Hepatocyte (in vitro differentiated cells): Measurements from ENCODE around the gene ZMYND8. TPM values are rescaled to one million over a fixed set of nuclear protein-coding genes. Genes with fewer than 3 reads are reported as not detected.

Experiments used
- DNase-seq: peaks from one replicate; pipeline ENCODE4 v3.0.0-alpha.2; 2016; ENCODE audit warnings: low spot score
- H2AFZ ChIP-seq: fragments of 200-600 bp; sonication (generic); 2 replicates; pipeline ENCODE4 v1.6.0; 2016; ENCODE audit warnings: antibody characterized with exemption, mild to moderate bottlenecking
- H3K27ac ChIP-seq: fragments of 200-600 bp; sonication (generic); 2 replicates; pipeline ENCODE4 v1.5.1; 2016; ENCODE audit warnings: mild to moderate bottlenecking
- H3K27me3 ChIP-seq: fragments of 200-600 bp; sonication (generic); 2 replicates; pipeline ENCODE4 v1.6.1; 2016
- H3K36me3 ChIP-seq: fragments of 200-600 bp; sonication (generic); replicated peaks from 2 replicates; pipeline ENCODE4 v1.5.1; 2016; ENCODE audit warnings: low read depth; ENCODE audit not compliant: insufficient read depth
- H3K4me1 ChIP-seq: fragments of 200-600 bp; sonication (generic); 2 replicates; pipeline ENCODE4 v1.5.1; 2016; ENCODE audit warnings: mild to moderate bottlenecking, moderate library complexity; ENCODE audit not compliant: insufficient read depth
- H3K4me2 ChIP-seq: fragments of 200-600 bp; sonication (generic); 2 replicates; pipeline ENCODE4 v1.6.0; 2016
- H3K4me3 ChIP-seq: fragments of 200-600 bp; sonication (generic); 2 replicates; pipeline ENCODE4 v1.5.1; 2016; ENCODE audit warnings: mild to moderate bottlenecking
- H3K79me2 ChIP-seq: fragments of 200-600 bp; sonication (generic); 2 replicates; pipeline ENCODE4 v1.6.0; 2017; ENCODE audit warnings: mild to moderate bottlenecking
- H3K9me2 ChIP-seq: fragments of 200-600 bp; sonication (generic); replicated peaks from 2 replicates; pipeline ENCODE4 v1.6.0; 2017; ENCODE audit warnings: mild to moderate bottlenecking; ENCODE audit not compliant: insufficient read depth
- H3K9me3 ChIP-seq: fragments of 200-600 bp; sonication (generic); 2 replicates; pipeline ENCODE4 v1.5.1; 2016; ENCODE audit warnings: low read depth, mild to moderate bottlenecking
- H4K20me1 ChIP-seq: fragments of 200-600 bp; sonication (generic); 2 replicates; pipeline ENCODE4 v1.6.0; 2016; ENCODE audit warnings: mild to moderate bottlenecking; ENCODE audit not compliant: insufficient read depth, poor library complexity, severe bottlenecking
- EZH2 ChIP-seq: fragments of 200-600 bp; sonication (generic); IDR thresholded peaks from 2 replicates; pipeline ENCODE4 v1.6.1; 2016; ENCODE audit warnings: antibody characterized with exemption, mild to moderate bottlenecking, borderline replicate concordance
- EZH2phosphoT487 ChIP-seq: fragments of 200-600 bp; sonication (generic); IDR thresholded peaks from one replicate; pipeline ENCODE4 v1.6.1; 2018; ENCODE audit warnings: antibody characterized with exemption, mild to moderate bottlenecking, low read depth, moderate library complexity; ENCODE audit not compliant: unreplicated experiment, severe bottlenecking
- WGBS: methylation state at CpG from one replicate; pipeline ENCODE4 v1.1.6; 2016; ENCODE audit warnings: low lambda C conversion rate; ENCODE audit errors: missing lambda C conversion rate; 5-methylcytosine and 5-hydroxymethylcytosine counted together
- polyA plus RNA-seq: library from polyadenylated mRNA; unstranded; fragments of >200 nt; fragmentation: Nextera tagmentation; extraction: Ambion mirVana; gene quantifications from 2 replicates; pipeline ENCODE4 v1.2.1, GENCODE V29; 2016
- total RNA-seq: library from RNA; depleted of rRNA; stranded (reverse); fragments of >200 nt; gene quantifications from 2 replicates; pipeline ENCODE4 v1.2.3, GENCODE V29; 2014
- TF ChIP-seq, protein P1 (sequence below): fragments of 200-600 bp; sonication (generic); IDR thresholded peaks from 2 replicates; pipeline ENCODE4 v1.5.1; 2016; ENCODE audit warnings: antibody characterized with exemption, mild to moderate bottlenecking; ENCODE audit not compliant: poor library complexity

Gene ZMYND8
- total and polyA plus RNA-seq, 2 experiments from 2014 or later: 30.3 to 34.3 TPM

DNA sequence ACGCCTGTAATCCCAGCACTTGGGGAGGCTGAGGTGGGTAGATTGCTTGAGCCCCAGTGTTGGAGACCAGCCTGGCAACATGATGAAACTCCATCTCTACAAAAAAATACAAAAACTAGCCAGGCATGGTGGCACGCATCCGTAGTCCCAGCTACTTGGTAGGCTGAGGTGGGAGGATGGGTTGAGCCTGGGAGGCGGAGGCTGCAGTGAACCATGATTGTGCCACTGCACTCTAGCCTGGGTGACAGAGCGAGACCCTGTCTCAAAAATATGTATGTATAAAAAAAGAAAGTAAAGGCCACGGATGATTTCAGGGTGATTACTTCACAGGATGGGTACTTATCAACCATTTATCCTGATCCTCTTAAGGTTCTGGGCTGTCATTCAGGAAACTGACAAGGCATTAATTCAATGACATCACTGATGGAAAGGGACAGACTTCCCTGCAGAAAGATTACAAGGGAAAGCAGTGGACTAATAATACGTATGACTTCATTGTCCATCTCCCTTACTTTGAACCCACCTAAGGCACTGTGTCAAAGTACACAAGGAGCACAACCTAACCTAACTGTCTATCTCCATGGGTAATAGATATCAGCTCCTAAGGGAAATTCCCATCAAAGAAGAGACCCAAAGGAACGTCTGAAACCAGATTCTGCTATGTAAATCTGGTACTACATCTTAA, 61.2 kb downstream of the ZMYND8 start:
- 95% methylated on average over 8 of the region's 8 CpGs for WGBS
- Histone ChIP-seq H3K9me3 (no peaks in the 10 kb centered on the region), H3K4me2 (no peak overlapping the region), H3K4me3 (no peak overlapping the region), H3K4me1 (no peaks in the 10 kb centered on the region), H3K27me3 (no peaks in the 10 kb centered on the region), H3K36me3 (no peaks in the 10 kb centered on the region), H2AFZ (no peak overlapping the region), H3K9me2 (no peaks in the 10 kb centered on the region), H3K27ac (no peak overlapping the region), H3K79me2 (peaks cover 49% of the 10 kb centered on the region), H4K20me1 (no peaks in the 10 kb centered on the region)
- no peak for DNase-seq
- TF ChIP-seq EZH2phosphoT487 (no peak), EZH2 (no peak)
- TF ChIP-seq, protein P1, sequence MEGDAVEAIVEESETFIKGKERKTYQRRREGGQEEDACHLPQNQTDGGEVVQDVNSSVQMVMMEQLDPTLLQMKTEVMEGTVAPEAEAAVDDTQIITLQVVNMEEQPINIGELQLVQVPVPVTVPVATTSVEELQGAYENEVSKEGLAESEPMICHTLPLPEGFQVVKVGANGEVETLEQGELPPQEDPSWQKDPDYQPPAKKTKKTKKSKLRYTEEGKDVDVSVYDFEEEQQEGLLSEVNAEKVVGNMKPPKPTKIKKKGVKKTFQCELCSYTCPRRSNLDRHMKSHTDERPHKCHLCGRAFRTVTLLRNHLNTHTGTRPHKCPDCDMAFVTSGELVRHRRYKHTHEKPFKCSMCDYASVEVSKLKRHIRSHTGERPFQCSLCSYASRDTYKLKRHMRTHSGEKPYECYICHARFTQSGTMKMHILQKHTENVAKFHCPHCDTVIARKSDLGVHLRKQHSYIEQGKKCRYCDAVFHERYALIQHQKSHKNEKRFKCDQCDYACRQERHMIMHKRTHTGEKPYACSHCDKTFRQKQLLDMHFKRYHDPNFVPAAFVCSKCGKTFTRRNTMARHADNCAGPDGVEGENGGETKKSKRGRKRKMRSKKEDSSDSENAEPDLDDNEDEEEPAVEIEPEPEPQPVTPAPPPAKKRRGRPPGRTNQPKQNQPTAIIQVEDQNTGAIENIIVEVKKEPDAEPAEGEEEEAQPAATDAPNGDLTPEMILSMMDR: no peak

DNA sequence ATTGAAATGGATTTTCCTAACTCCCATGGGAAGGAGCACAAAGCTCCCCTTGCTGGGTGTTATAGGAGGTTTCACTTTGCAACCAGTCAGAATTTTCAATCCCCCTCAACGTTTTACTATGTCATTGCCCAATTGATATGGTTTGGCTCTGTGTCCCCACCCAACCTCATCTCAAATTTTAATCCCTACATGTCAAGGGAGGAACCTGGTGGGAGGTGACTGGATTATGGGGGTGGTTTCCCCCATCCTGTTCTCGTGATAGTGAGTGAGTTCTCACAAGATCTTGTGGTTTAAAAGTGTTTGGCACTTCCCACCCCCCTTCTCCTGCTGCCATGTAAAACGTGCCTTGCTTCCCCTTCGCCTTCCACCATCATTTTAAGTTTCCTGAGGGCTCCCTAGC, 62.9 kb downstream of the ZMYND8 start:
- H3K4me2 ChIP-seq: no peak overlapping the region
- H3K4me1 ChIP-seq: no peaks in the 10 kb centered on the region
- no peak overlapping the region for H2AFZ ChIP-seq
- H3K79me2 ChIP-seq: peaks cover 40% of the 10 kb centered on the region
- TF ChIP-seq EZH2 (no peak), EZH2phosphoT487 (no peak)
- TF ChIP-seq, protein P1: no peak
- no peak for DNase-seq
- H3K27ac ChIP-seq: no peak overlapping the region
- H3K9me3 ChIP-seq: no peaks in the 10 kb centered on the region
- no peaks in the 10 kb centered on the region for H3K36me3 ChIP-seq
- H3K27me3 ChIP-seq: no peaks in the 10 kb centered on the region
- WGBS: 89% methylated on average over 4 of the region's 4 CpGs
- H3K9me2 ChIP-seq: no peaks in the 10 kb centered on the region
- no peak overlapping the region for H3K4me3 ChIP-seq
- H4K20me1 ChIP-seq: no peaks in the 10 kb centered on the region

DNA sequence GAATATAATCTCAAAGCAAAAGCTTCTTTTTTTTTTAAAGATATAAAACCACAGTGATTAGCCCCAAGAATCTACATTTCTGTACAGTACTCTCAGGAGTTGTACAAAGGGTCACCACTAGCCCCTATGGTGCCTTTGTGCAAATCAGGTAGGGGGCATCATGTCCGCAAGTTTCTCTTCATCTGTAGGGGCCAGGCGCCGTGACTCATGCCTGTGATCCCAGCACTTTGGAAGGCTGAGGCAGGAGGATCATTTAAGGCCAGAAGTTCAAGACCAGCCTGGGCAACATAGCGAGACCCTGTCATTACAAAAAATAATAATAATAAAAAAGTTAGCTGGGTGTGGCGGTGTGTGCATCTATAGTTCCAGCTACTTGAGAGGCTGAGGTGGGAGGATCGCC, 63.9 kb downstream of the ZMYND8 start:
- peaks cover 37% of the 10 kb centered on the region for H3K79me2 ChIP-seq
- H3K27ac ChIP-seq: no peak overlapping the region
- no peaks in the 10 kb centered on the region for H3K4me1 ChIP-seq
- H2AFZ ChIP-seq: no peak overlapping the region
- H3K36me3 ChIP-seq: no peaks in the 10 kb centered on the region
- no peak for DNase-seq
- H4K20me1 ChIP-seq: no peaks in the 10 kb centered on the region
- TF ChIP-seq EZH2phosphoT487: no peak
- TF ChIP-seq, protein P1: no peak
- TF ChIP-seq EZH2: no peak
- WGBS: 97% methylated on average over 6 of the region's 6 CpGs
- H3K4me2 ChIP-seq: no peak overlapping the region
- H3K9me3 ChIP-seq: no peaks in the 10 kb centered on the region
- no peak overlapping the region for H3K4me3 ChIP-seq
- H3K9me2 ChIP-seq: no peaks in the 10 kb centered on the region
- H3K27me3 ChIP-seq: no peaks in the 10 kb centered on the region
